GM19372 (cell line): Measurements from ENCODE around the gene PRR23A.
"Not testable (repeated sequence)": the region's sequence is repeated elsewhere in the genome, so short reads cannot be mapped to it uniquely, and the experiment has no call there.

ENCODE experiments used
- ATAC-seq: cut with Tn5 transposase; IDR thresholded peaks from one replicate; pipeline ENCODE4 v1.9.1; 2021; ENCODE audit warnings: mild to moderate bottlenecking, low read depth, moderate library complexity; ENCODE audit not compliant: unreplicated experiment

Gene PRR23A

GRCh38 chr3:139006051-139006716 lies at the start of gene PRR23A:
Gene PRR23A (minus strand): TSS chr3:139006268. CDS start chr3:139006268, 0 bp downstream.
- no peak for ATAC-seq

- no peak for ATAC-seq
Measured at GRCh38 chr3:139052802-139053600, 46.9 kb upstream of the PRR23A start.

- no peak for ATAC-seq
Measured at GRCh38 chr3:139044366-139045210, 38.5 kb upstream of the PRR23A start, which contains the start of gene PRR23C. Gene PRR23C (minus strand): TSS chr3:139044892. CDS start chr3:139044620, 272 bp downstream.

GRCh38 chr3:139043554-139044365 lies 37.7 kb upstream of the PRR23A start:
- ATAC-seq = no peak

- ATAC-seq = no peak
Measured at GRCh38 chr3:139037478-139037877, 31.4 kb upstream of the PRR23A start.

GRCh38 chr3:139032326-139033002 lies 26.4 kb upstream of the PRR23A start:
- ATAC-seq = no peak

- not testable (repeated sequence) for ATAC-seq
Measured at GRCh38 chr3:139030576-139030975, 24.5 kb upstream of the PRR23A start.

- ATAC-seq = no peak
Measured at GRCh38 chr3:139024968-139025367, 18.9 kb upstream of the PRR23A start.

- ATAC-seq = no peak
Measured at GRCh38 chr3:139020868-139021234, 14.8 kb upstream of the PRR23A start, which contains the start of gene PRR23B. Gene PRR23B (minus strand): TSS chr3:139020926. CDS start chr3:139020661, 265 bp downstream.

- ATAC-seq = no peak
Measured at GRCh38 chr3:139020036-139020867, 14.2 kb upstream of the PRR23A start.

GRCh38 chr3:139016430-139017048 lies 10.5 kb upstream of the PRR23A start:
- ATAC-seq = no peak

GRCh38 chr3:139005356-139005993 lies 593 bp downstream of the PRR23A start:
- no peak for ATAC-seq

GRCh38 chr3:138995706-138996105 lies 10.4 kb downstream of the PRR23A start:
- no peak for ATAC-seq

- no peak for ATAC-seq
Measured at GRCh38 chr3:138987181-138987580, 18.9 kb downstream of the PRR23A start.

GRCh38 chr3:138985932-138986331 lies 20.1 kb downstream of the PRR23A start:
- no peak for ATAC-seq

- no peak for ATAC-seq
Measured at GRCh38 chr3:138984816-138985215, 21.3 kb downstream of the PRR23A start.

- ATAC-seq = no peak
Measured at GRCh38 chr3:138976047-138976446, 30.0 kb downstream of the PRR23A start.

- ATAC-seq = no peak
Measured at GRCh38 chr3:138975351-138975750, 30.7 kb downstream of the PRR23A start.
